ENCODE data around the gene PAPPA. TPM values are rescaled to one million over a fixed set of nuclear protein-coding genes. Genes with fewer than 3 reads are reported as not detected.

The PAPPA gene
- total RNA-seq, 4 donors from 2014 or later: 0.29 to 17.1 (median 2.4) TPM

- no peaks in the 10 kb centered on the region for H3K4me1 ChIP-seq
These were observed 50.8 kb downstream of the PAPPA start for GRCh38 chr9:116204252-116204882.

GRCh38 chr9:116207371-116208111 lies 54.0 kb downstream of the PAPPA start:
- Histone ChIP-seq H3K4me3 (no peak overlapping the region), H3K4me1 (no peaks in the 10 kb centered on the region), H3K36me3 (no peaks in the 10 kb centered on the region), H3K9me3 (no peaks in the 10 kb centered on the region), H3K27ac (no peak overlapping the region), H3K27me3 (no peaks in the 10 kb centered on the region)
- TF ChIP-seq CTCF (IDR thresholded peaks at IDR 0.05): no peak
- TF ChIP-seq POLR2A (IDR thresholded peaks at IDR 0.05): no peak
- DNase-seq: no peak
- intact Hi-C loops (cut with DNase I; ENCODE audit: low total_unique reads): no loop called here

More at GRCh38 chr9:116204252-116204882, 50.8 kb downstream of the PAPPA start:
- no peak overlapping the region for H3K4me3 ChIP-seq
- H3K36me3 ChIP-seq: no peaks in the 10 kb centered on the region
- intact Hi-C loops (cut with DNase I; ENCODE audit: low total_unique reads): no loop called here
- TF ChIP-seq CTCF (IDR thresholded peaks at IDR 0.05) (no peak), POLR2A (IDR thresholded peaks at IDR 0.05) (no peak)
- no peaks in the 10 kb centered on the region for H3K9me3 ChIP-seq
- H3K27ac ChIP-seq: no peak overlapping the region
- no peaks in the 10 kb centered on the region for H3K27me3 ChIP-seq
- no peak for DNase-seq

GRCh38 chr9:116208417-116209232 lies 55.0 kb downstream of the PAPPA start:
- no peaks in the 10 kb centered on the region for H3K36me3 ChIP-seq
- TF ChIP-seq CTCF (IDR thresholded peaks at IDR 0.05) (no peak), POLR2A (IDR thresholded peaks at IDR 0.05) (no peak)
- intact Hi-C loops (cut with DNase I; ENCODE audit: low total_unique reads): no loop called here
- DNase-seq: no peak
- no peak overlapping the region for H3K4me3 ChIP-seq
- H3K4me1 ChIP-seq: no peaks in the 10 kb centered on the region
- no peak overlapping the region for H3K27ac ChIP-seq
- H3K27me3 ChIP-seq: no peaks in the 10 kb centered on the region
- H3K9me3 ChIP-seq: no peaks in the 10 kb centered on the region

GRCh38 chr9:116209414-116210116 lies 56.0 kb downstream of the PAPPA start:
- Histone ChIP-seq H3K36me3 (no peaks in the 10 kb centered on the region), H3K9me3 (no peaks in the 10 kb centered on the region), H3K27ac (no peak overlapping the region), H3K4me3 (no peak overlapping the region), H3K27me3 (no peaks in the 10 kb centered on the region), H3K4me1 (no peaks in the 10 kb centered on the region)
- no peak for DNase-seq
- TF ChIP-seq POLR2A (IDR thresholded peaks at IDR 0.05) (no peak), CTCF (IDR thresholded peaks at IDR 0.05) (no peak)
- intact Hi-C loops (cut with DNase I; ENCODE audit: low total_unique reads): no loop called here

Measured in uterus (tissue), 4 donors.